Measurements from ENCODE around the gene PPFIBP1. TPM values are rescaled to one million over a fixed set of nuclear protein-coding genes. Genes with fewer than 3 reads are reported as not detected.
A peak's percentile ranks its signal among the peaks of the same experiment; 100 is the strongest.
"Not testable (repeated sequence)": the region's sequence is repeated elsewhere in the genome, so short reads cannot be mapped to it uniquely, and the experiment has no call there.

The PPFIBP1 gene
- total RNA-seq, 1 donor from 2014 or later: 102 TPM

DNA sequence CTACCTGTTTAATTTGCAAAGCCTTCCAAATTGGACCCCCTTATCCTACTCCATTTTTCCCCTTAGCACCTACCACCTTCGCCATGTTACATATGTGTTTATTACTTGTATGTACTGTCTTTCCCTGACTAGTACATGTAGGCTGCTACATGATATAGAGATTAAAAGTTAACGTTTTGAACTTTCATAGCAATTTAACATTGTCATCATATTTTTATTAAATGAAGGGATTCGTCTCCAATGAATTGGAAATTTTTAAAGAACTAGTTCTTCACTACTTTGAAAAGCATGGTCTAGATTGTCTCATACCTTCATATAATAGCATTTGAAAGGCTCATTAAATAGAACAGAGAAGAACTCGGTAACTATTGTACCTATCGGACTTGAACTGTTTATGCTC is 107.4 kb downstream of the PPFIBP1 start:
- peaks cover 31% of the 10 kb centered on the region for H3K36me3 Mint-ChIP-seq
- DNase-seq (ENCODE audit: low spot score in 2 of 2, unreplicated experiment in 2 of 2): no peak
- H3K27me3 Mint-ChIP-seq (ENCODE audit: low read depth): no peaks in the 10 kb centered on the region
- H3K4me1 Mint-ChIP-seq: peaks cover 5% of the 10 kb centered on the region
- H3K27ac Mint-ChIP-seq: no peak overlapping the region
- peaks cover 14% of the 10 kb centered on the region for H3K9me3 Mint-ChIP-seq
- no peak for TF ChIP-seq CTCF (IDR thresholded peaks at IDR 0.05; ENCODE audit: unreplicated experiment)
- no peak overlapping the region for H3K4me3 Mint-ChIP-seq

GRCh38 chr12:27631813-27632491 is 107.9 kb downstream of the PPFIBP1 start:
- no peak overlapping the region for H3K27ac Mint-ChIP-seq
- TF ChIP-seq CTCF (IDR thresholded peaks at IDR 0.05; ENCODE audit: unreplicated experiment): no peak
- peaks cover 5% of the 10 kb centered on the region for H3K4me1 Mint-ChIP-seq
- peaks cover 33% of the 10 kb centered on the region for H3K36me3 Mint-ChIP-seq
- H3K27me3 Mint-ChIP-seq (ENCODE audit: low read depth): no peaks in the 10 kb centered on the region
- peaks cover 14% of the 10 kb centered on the region for H3K9me3 Mint-ChIP-seq
- no peak overlapping the region for H3K4me3 Mint-ChIP-seq
- no peak for DNase-seq (ENCODE audit: low spot score in 2 of 2, unreplicated experiment in 2 of 2)

- no peak overlapping the region for H3K4me3 Mint-ChIP-seq
- peaks cover 7% of the 10 kb centered on the region for H3K4me1 Mint-ChIP-seq
- H3K27ac Mint-ChIP-seq: no peak overlapping the region
- H3K9me3 Mint-ChIP-seq: peaks cover 9% of the 10 kb centered on the region
- DNase-seq (ENCODE audit: low spot score in 2 of 2, unreplicated experiment in 2 of 2): no peak
- H3K36me3 Mint-ChIP-seq: peaks cover 30% of the 10 kb centered on the region
- H3K27me3 Mint-ChIP-seq (ENCODE audit: low read depth): no peaks in the 10 kb centered on the region
- TF ChIP-seq CTCF (IDR thresholded peaks at IDR 0.05; ENCODE audit: unreplicated experiment): peak; percentile 67
These were observed 111.5 kb downstream of the PPFIBP1 start for GRCh38 chr12:27635349-27635972.

DNA sequence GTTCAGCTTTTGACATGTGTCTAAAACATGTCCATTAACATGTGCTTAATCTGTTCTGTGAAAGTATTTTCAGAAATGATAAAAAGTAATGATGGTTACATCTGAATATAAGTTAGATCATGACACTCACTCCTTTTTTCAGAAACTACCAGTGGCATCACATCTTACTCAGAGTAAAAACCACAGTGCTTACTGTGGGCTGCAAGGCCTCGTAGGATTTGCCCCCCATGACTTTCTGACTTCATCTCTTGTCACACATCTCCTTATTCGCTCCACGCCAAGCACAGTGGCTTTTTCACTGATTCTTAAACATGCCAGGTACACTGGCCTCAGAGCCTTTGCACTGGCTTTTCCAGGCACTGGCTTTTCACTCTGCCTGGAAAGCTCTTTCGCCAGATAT is 112.6 kb downstream of the PPFIBP1 start:
- Mint-ChIP-seq H3K4me1 (peaks cover 15% of the 10 kb centered on the region), H3K36me3 (peaks cover 22% of the 10 kb centered on the region)
- H3K4me3 Mint-ChIP-seq; DNase-seq (ENCODE audit: low spot score in 2 of 2, unreplicated experiment in 2 of 2); H3K27me3 Mint-ChIP-seq (ENCODE audit: low read depth); H3K27ac Mint-ChIP-seq; H3K9me3 Mint-ChIP-seq: not testable (repeated sequence)

DNA sequence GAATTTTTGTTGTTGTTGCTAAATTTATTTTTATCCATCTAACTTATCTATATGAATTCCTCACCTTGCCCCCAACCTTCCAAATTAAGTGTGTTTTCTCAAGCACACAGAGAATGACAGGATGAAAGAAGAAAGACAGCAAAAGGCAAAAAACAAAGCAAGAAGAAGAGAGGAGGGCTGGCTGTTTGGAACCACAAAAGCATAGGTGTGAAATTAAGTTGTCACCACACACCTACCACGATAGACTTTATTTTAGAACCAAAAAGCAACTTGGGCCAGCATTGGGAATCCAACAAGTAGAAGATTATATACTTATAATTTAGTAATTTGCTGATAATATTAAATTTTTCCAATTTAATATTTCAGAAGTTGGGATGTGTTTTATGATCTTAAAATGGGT is 113.5 kb downstream of the PPFIBP1 start:
- Mint-ChIP-seq H3K4me3 (no peak overlapping the region), H3K4me1 (peaks cover 15% of the 10 kb centered on the region), H3K27me3 (ENCODE audit: low read depth) (no peaks in the 10 kb centered on the region), H3K36me3 (peaks cover 27% of the 10 kb centered on the region), H3K27ac (no peak overlapping the region), H3K9me3 (peaks cover 3% of the 10 kb centered on the region)
- DNase-seq (ENCODE audit: low spot score in 2 of 2, unreplicated experiment in 2 of 2): no peak
- TF ChIP-seq CTCF (IDR thresholded peaks at IDR 0.05; ENCODE audit: unreplicated experiment): no peak

- no peaks in the 10 kb centered on the region for H3K27me3 Mint-ChIP-seq (ENCODE audit: low read depth)
These were observed 115.3 kb downstream of the PPFIBP1 start for GRCh38 chr12:27639265-27639664.

DNA sequence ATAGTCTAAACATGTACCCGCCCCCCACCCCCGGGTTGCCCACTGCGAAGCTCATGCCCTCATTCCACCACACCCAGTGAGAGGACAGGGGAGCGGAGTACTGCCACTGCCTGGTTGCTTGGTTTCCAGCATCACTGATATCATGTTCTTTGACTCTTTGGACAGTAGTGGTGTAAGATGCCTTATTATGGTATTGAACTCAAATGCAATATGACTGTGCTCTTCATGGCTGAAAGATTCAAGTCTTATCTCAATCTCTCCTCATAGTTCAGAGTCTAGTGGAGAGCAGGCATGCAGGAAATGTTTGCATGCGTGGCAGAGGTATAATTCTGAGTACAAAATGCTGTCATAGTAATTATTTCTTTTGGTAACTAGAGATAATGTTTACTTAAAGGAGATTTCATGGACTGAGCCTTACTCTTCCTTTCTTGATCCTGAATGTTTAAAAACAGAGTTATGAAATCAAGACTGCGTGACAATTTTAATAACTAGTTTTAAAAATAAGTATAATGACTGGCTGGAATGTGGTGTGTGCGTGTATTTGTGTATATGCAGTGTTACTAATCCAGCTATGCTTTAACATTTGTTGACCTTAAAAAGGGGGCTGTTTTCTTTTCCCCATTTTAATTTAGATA is 116.7 kb downstream of the PPFIBP1 start:
- not testable (repeated sequence) for DNase-seq (ENCODE audit: low spot score in 2 of 2, unreplicated experiment in 2 of 2); H3K27me3 Mint-ChIP-seq (ENCODE audit: low read depth); H3K9me3 Mint-ChIP-seq; H3K4me3 Mint-ChIP-seq
- peak overlapping the region; percentile 41 for H3K27ac Mint-ChIP-seq
- H3K36me3 Mint-ChIP-seq: peaks cover 10% of the 10 kb centered on the region
- H3K4me1 Mint-ChIP-seq: peaks cover 34% of the 10 kb centered on the region

More at GRCh38 chr12:27639265-27639664, 115.3 kb downstream of the PPFIBP1 start:
- no peak overlapping the region for H3K4me3 Mint-ChIP-seq
- H3K9me3 Mint-ChIP-seq: peaks cover 5% of the 10 kb centered on the region
- DNase-seq (ENCODE audit: low spot score in 2 of 2, unreplicated experiment in 2 of 2): no peak
- peaks cover 20% of the 10 kb centered on the region for H3K36me3 Mint-ChIP-seq
- no peak overlapping the region for H3K27ac Mint-ChIP-seq
- H3K4me1 Mint-ChIP-seq: peaks cover 19% of the 10 kb centered on the region
- no peak for TF ChIP-seq CTCF (IDR thresholded peaks at IDR 0.05; ENCODE audit: unreplicated experiment)

DNA sequence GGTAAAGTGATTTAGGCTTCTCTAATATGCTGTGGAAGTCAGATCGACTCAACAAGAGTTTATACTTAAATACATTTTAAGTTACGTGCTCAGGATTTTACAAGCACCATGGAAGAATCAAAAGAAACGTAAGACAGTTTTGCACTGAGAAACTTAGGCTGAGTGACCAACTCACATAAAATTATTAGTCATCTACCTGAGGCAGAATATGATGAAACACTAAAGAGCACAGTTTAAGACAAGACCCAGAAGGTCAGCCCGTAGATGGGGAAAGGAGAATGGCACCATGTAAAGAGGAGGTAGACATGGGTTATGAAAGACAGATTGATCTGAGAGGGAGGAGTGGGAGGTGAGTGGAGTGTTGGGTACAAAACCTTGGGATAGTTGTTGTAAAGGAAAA is 118.4 kb downstream of the PPFIBP1 start:
- H3K27me3 Mint-ChIP-seq (ENCODE audit: low read depth); DNase-seq (ENCODE audit: low spot score in 2 of 2, unreplicated experiment in 2 of 2); H3K27ac Mint-ChIP-seq; H3K9me3 Mint-ChIP-seq; H3K4me3 Mint-ChIP-seq: not testable (repeated sequence)
- peaks cover 39% of the 10 kb centered on the region for H3K4me1 Mint-ChIP-seq
- H3K36me3 Mint-ChIP-seq: peaks cover 13% of the 10 kb centered on the region
